Fibroblast of lung (primary cell): Measurements from ENCODE around the gene SERGEF. TPM values are rescaled to one million over a fixed set of nuclear protein-coding genes. Genes with fewer than 3 reads are reported as not detected.

Experiments used
- DNase-seq, 2 donors: peaks; one replicate each; pipeline versions ENCODE4 v3.0.0 to v3.0.0-alpha.2; 2010; ENCODE audit warnings: low read depth in 2 of 2
- H2AFZ ChIP-seq: 2 replicates; pipeline ENCODE4 v1.5.1; 2012; ENCODE audit warnings: low read length, control low read depth, inconsistent platforms
- H3K27ac ChIP-seq: 2 replicates; pipeline ENCODE4 v1.5.1; 2011; ENCODE audit warnings: low read length, control low read depth; ENCODE audit not compliant: insufficient read depth
- H3K27me3 ChIP-seq: 2 replicates; pipeline ENCODE4 v1.5.1; 2011; ENCODE audit warnings: mild to moderate bottlenecking, low read length; ENCODE audit not compliant: control insufficient read depth, insufficient read depth
- H3K36me3 ChIP-seq: 2 replicates; pipeline ENCODE4 v1.5.1; 2011; ENCODE audit warnings: low read length; ENCODE audit not compliant: control insufficient read depth, insufficient read depth
- H3K4me1 ChIP-seq: 2 replicates; pipeline ENCODE4 v1.5.1; 2011; ENCODE audit warnings: low read length; ENCODE audit not compliant: control insufficient read depth, insufficient read depth; ENCODE audit errors: extremely low read depth
- H3K4me2 ChIP-seq: 2 replicates; pipeline ENCODE4 v1.5.1; 2011; ENCODE audit warnings: low read length, control low read depth; ENCODE audit not compliant: insufficient read depth; ENCODE audit errors: extremely low read depth
- H3K4me3 ChIP-seq, 4 experiments: fragments of 200-600 bp in 1 of 4; sonication (generic) in 1 of 4; replicated peaks in 1 of 4; 2 replicates each; pipeline ENCODE4 v1.5.1; 2011 to 2016; ENCODE audit warnings: low read length in 4 of 4, low read depth in 3 of 4, mild to moderate bottlenecking in 3 of 4, control low read depth in 2 of 4, inconsistent platforms in 1 of 4, mixed read lengths in 1 of 4; ENCODE audit not compliant: insufficient read depth in 1 of 4; ENCODE audit errors: control extremely low read depth in 1 of 4
- H3K79me2 ChIP-seq: 2 replicates; pipeline ENCODE4 v1.5.1; 2012; ENCODE audit warnings: mild to moderate bottlenecking, low read length, inconsistent platforms; ENCODE audit not compliant: control insufficient read depth, insufficient read depth
- H3K9ac ChIP-seq: 2 replicates; pipeline ENCODE4 v1.5.1; 2011; ENCODE audit warnings: mild to moderate bottlenecking, low read length, control low read depth; ENCODE audit not compliant: insufficient read depth
- H3K9me3 ChIP-seq: 2 replicates; pipeline ENCODE4 v1.5.1; 2012; ENCODE audit warnings: low read depth, low read length; ENCODE audit not compliant: control insufficient read depth, insufficient read depth
- H4K20me1 ChIP-seq: 2 replicates; pipeline ENCODE4 v1.5.1; 2011; ENCODE audit warnings: low read length; ENCODE audit not compliant: control insufficient read depth, insufficient read depth; ENCODE audit errors: extremely low read depth
- EZH2 ChIP-seq: IDR thresholded peaks from 2 replicates; pipeline ENCODE4 v1.5.1; 2012; ENCODE audit warnings: low read length, control low read depth, mild to moderate bottlenecking; ENCODE audit errors: missing control alignments
- polyA plus RNA-seq, 2 donors: library from polyadenylated mRNA; depleted of rRNA in 1 of 2; stranded (reverse) in 1 of 2; unstranded in 1 of 2; fragments of >200 nt; gene quantifications; 2 replicates each; pipeline ENCODE4 v1.2.1, GENCODE V29; 2011 to 2012; ENCODE audit warnings: missing spikeins in 1 of 2
- total RNA-seq: library from RNA; depleted of rRNA; stranded (reverse); fragments of >200 nt; gene quantifications from 2 replicates; pipeline ENCODE4 v1.2.1, GENCODE V29; 2014
- TF ChIP-seq, protein P1 (sequence below), 2 donors: IDR thresholded peaks in 1 of 2; conservative IDR thresholded peaks in 1 of 2; 1 replicate in 1 of 2; 2 replicates in 1 of 2; pipeline ENCODE4 v1.5.1; 2011 to 2012; ENCODE audit warnings: low read length in 2 of 2, control low read depth in 1 of 2, inconsistent platforms in 1 of 2, low read depth in 1 of 2, mild to moderate bottlenecking in 1 of 2

Gene SERGEF
- total and polyA plus RNA-seq, 2 donors (not counting 1 experiment from before 2014, with no cell fraction given), result 14.5 to 38.5 TPM

DNA sequence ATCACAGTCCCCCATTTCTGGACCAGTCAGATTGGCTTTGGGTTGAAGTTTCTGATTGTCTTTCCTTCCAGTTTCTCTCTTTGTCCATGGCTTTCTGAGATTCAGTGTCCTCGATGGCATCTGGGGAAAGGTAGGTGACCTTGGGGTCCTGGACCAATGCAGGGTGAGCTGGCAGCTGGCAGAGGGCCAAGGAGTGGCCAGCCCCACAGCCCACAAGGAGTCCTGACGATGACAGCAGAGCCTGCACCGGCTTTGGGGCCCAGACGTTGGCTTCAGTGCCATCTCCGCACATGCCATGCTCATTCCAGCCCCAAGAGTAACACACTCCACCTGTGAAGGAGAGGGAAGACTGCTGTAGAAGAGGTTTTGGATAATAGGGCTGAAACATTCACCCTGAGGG is 224.8 kb downstream of the SERGEF start:
- H2AFZ ChIP-seq, result no peak overlapping the region

DNA sequence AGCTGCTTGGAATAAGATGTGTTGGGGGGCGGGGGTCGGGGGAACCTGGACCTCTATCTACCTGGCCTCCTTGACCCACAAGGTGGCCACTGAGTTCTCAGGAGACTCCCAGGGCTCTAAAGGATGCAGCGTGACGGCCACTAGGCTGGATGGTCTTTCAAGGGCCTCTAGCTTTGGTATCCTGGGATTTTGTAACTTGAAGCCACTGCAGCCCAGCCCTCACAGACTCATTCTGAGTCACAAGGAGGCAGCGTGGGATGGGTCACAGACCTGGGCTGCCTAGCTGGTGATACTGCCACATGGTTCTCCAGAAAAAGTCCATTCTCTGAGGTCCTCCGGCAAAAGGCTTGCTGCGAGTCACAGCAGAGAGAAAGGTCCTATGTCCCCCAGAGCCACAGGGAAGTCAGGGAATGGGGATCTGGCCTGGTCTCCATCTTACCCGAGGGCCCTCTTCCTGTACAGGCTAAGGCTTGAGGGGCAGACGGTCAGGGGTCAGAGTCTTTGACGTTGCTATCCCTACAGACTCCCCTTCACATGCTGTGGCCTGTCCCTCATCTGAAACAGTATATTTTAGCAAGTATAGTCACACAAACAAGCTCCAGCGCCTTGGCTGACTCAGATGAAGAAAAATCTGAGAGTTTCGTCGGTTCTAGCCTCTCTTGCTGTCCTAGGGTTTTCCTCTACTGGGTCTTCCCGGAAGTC is 225.9 kb downstream of the SERGEF start:
- no peaks in the 10 kb centered on the region for H3K36me3 ChIP-seq
- peak overlapping the region; percentile 15 for H2AFZ ChIP-seq
- H3K4me1 ChIP-seq, result peaks cover 7% of the 10 kb centered on the region
- no peaks in the 10 kb centered on the region for H3K79me2 ChIP-seq
- no peak overlapping the region for H3K4me3 ChIP-seq
- no peaks in the 10 kb centered on the region for H4K20me1 ChIP-seq
- H3K27ac ChIP-seq, result peak overlapping the region; percentile 67
- no peaks in the 10 kb centered on the region for H3K27me3 ChIP-seq
- peak; percentile 90 for DNase-seq
- no peak overlapping the region for H3K4me2 ChIP-seq
- no peak overlapping the region for H3K9ac ChIP-seq
- H3K9me3 ChIP-seq, result no peaks in the 10 kb centered on the region
- TF ChIP-seq, protein P1, sequence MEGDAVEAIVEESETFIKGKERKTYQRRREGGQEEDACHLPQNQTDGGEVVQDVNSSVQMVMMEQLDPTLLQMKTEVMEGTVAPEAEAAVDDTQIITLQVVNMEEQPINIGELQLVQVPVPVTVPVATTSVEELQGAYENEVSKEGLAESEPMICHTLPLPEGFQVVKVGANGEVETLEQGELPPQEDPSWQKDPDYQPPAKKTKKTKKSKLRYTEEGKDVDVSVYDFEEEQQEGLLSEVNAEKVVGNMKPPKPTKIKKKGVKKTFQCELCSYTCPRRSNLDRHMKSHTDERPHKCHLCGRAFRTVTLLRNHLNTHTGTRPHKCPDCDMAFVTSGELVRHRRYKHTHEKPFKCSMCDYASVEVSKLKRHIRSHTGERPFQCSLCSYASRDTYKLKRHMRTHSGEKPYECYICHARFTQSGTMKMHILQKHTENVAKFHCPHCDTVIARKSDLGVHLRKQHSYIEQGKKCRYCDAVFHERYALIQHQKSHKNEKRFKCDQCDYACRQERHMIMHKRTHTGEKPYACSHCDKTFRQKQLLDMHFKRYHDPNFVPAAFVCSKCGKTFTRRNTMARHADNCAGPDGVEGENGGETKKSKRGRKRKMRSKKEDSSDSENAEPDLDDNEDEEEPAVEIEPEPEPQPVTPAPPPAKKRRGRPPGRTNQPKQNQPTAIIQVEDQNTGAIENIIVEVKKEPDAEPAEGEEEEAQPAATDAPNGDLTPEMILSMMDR (conservative IDR thresholded peaks at IDR 0.05 in 1 of 2, IDR thresholded peaks at IDR 0.05 in 1 of 2; ENCODE audit: low read depth in 1 of 2, low read length in 2 of 2), result peak in 1 of 2 donors; percentile 5
- no peak for TF ChIP-seq EZH2

More for the DNA sequence above, 224.8 kb downstream of the SERGEF start:
- Histone ChIP-seq H3K4me2 (no peak overlapping the region), H3K9ac (no peak overlapping the region), H3K9me3 (no peaks in the 10 kb centered on the region), H3K27ac (no peak overlapping the region), H3K79me2 (no peaks in the 10 kb centered on the region), H4K20me1 (no peaks in the 10 kb centered on the region), H3K4me1 (peaks cover 7% of the 10 kb centered on the region), H3K4me3 (no peak overlapping the region), H3K27me3 (no peaks in the 10 kb centered on the region), H3K36me3 (no peaks in the 10 kb centered on the region)
- DNase-seq, result no peak
- TF ChIP-seq EZH2, result no peak
- TF ChIP-seq, protein P1 (conservative IDR thresholded peaks at IDR 0.05 in 1 of 2, IDR thresholded peaks at IDR 0.05 in 1 of 2; ENCODE audit: low read depth in 1 of 2, low read length in 2 of 2), result no peak

DNA sequence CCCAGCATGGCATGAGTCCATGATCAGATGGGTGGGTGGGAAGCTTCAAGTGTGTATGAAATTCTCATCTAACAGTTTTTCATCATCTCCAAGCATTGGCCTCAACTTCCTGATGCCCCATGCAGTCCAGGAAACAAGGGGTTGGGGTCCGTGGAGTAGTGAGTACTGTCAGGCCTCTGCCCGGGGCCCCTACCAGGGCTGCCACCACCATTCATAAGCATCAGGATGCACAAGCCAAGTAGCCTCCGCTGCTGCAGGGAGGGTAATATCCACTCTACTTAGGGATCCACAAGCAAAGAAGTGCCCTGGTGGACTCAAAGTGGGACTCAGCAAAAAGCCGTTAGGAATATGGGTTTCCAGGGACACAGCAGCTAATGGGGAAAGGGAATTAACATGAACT is 229.0 kb downstream of the SERGEF start:
- Histone ChIP-seq H3K36me3 (no peaks in the 10 kb centered on the region), H3K79me2 (no peaks in the 10 kb centered on the region), H3K27ac (no peak overlapping the region), H2AFZ (no peak overlapping the region), H4K20me1 (no peaks in the 10 kb centered on the region), H3K4me1 (peaks cover 7% of the 10 kb centered on the region), H3K9ac (no peak overlapping the region), H3K9me3 (no peaks in the 10 kb centered on the region), H3K27me3 (peaks cover 4% of the 10 kb centered on the region), H3K4me3 (no peak overlapping the region), H3K4me2 (no peak overlapping the region)
- TF ChIP-seq, protein P1 (conservative IDR thresholded peaks at IDR 0.05 in 1 of 2, IDR thresholded peaks at IDR 0.05 in 1 of 2; ENCODE audit: low read depth in 1 of 2, low read length in 2 of 2), result no peak
- no peak for TF ChIP-seq EZH2
- no peak for DNase-seq
